GM08714 (cell line): ENCODE results near the gene SHISA5.
"Not testable (repeated sequence)": the region's sequence is repeated elsewhere in the genome, so short reads cannot be mapped to it uniquely, and the experiment has no call there.

Source experiments
- H3K4me3 ChIP-seq: fragments of 200-500 bp; sonication (Bioruptor generic); 2 replicates; pipeline ENCODE4 v1.5.1; 2014; ENCODE audit warnings: mild to moderate bottlenecking, low read length, inconsistent platforms
- ZNF274 ChIP-seq: IDR thresholded peaks from 2 replicates; pipeline ENCODE4 v1.6.1; 2012; ENCODE audit warnings: mild to moderate bottlenecking, low read depth, low read length

The SHISA5 gene

DNA sequence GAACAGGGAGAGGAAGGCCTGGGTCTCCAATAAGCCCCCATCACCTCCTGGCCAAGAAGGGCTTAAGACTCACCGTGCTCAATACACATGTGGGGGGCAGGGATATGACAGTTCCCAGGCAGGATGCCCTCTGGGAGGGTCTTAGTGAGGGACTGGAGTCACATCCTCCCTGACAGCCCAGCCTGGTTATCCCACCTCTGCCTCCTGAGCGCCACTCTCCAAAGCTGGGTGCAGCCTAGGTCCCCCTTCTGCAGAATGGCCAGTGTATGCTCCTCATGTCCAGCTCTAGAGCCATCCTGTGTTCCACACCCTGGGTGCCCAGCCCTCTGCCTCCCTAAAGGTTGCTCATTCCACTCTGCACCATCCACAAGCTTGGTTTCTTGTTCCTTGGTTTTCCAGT is 1.2 kb upstream of the SHISA5 start:
- no peak overlapping the region for H3K4me3 ChIP-seq
- TF ChIP-seq ZNF274: no peak

DNA sequence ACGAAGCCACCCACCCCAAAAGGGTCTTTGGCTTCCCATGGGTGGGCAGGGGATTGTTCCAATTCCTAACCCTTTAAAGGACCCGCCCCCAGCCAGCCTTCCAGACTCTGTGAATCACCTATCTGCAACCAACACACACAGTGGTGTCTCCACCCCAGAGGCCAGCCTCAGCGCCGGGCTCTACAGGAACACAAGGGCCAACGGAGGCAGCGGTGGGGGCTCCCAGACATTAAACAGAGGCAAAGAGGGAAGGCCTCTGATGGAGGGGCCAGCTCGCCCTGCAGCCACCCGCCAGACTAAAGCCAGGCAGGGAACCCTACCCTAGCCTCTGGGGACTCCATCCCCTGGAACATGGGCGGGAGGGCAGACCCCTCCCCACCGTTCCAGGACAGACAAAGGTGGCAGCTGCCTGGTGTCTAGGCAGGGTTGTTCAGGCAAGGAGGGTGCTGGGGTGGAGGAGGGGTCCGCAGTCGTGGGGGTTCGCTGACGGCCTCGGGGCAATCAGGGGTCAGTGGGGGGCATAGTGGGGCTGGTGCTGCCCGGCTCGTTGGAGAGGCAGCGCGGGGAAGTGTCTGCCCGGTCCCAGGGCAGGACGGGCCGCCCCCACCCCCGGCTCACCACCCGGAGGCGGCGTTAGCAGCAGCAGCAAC is 448 bp downstream of the SHISA5 start:
- H3K4me3 ChIP-seq: peak overlapping the region; percentile 64; the same call in 1 of the 2 replicates
- TF ChIP-seq ZNF274: no peak

DNA sequence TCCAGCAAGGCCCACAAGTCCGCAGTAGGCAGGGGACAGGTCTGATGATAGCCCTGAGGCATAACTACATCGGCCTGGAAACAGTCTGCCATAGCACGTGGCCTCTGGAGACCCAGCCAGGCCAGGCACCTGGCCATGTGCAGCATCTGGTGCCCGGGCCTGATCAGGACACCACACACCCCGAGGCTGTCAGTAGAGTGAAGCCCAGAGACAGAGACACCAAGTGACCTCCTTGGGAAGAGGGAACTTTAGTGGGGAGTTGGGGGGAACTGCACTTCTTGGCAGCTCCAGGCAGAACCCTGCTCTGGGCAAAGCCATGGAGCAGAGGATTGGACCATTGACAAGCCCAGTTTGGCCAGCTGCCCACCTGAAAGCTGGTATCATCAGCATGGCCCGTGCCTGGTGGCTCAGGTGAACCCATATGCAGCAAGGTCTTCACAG is 1.2 kb downstream of the SHISA5 start:
- no peak for TF ChIP-seq ZNF274
- H3K4me3 ChIP-seq: no peak overlapping the region

DNA sequence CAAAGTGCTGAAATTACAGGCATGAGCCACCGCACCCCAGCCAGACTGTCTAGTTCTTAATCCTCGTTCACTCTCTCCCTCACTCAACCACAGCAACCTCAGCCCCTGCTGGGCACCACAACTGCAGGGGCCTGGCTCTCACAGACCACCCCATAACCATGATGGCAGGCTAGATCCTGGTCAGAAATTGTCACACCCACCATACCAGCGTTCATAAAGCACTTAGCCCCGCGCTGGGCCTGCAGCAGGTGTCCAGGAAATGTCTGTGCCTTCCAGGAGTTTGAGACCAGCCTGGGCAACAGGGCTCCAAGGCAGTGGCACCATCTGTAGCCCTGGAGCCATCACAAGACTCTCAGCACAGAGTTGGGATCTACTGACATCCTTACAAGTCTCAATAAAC is 1.9 kb downstream of the SHISA5 start:
- H3K4me3 ChIP-seq: no peak overlapping the region
- no peak for TF ChIP-seq ZNF274

DNA sequence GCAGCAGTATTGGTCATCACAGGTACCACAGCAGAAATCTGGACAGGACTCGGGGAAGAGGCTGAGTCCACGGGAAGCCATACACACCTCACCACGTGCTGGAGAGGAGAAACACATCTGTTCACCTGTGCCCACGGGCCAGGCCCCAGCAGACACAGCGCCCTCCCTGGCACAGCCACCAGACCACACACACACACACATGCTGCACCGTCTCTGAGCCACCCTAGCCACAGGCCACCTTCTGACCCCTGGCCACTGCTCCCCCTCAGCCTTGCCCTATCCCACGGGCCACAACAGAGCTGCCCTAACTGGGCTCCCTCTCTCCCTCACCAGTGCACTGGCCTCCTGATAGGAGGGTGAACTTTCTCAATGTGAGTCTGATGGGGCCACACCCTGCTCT is 2.8 kb downstream of the SHISA5 start:
- no peak overlapping the region for H3K4me3 ChIP-seq
- no peak for TF ChIP-seq ZNF274

DNA sequence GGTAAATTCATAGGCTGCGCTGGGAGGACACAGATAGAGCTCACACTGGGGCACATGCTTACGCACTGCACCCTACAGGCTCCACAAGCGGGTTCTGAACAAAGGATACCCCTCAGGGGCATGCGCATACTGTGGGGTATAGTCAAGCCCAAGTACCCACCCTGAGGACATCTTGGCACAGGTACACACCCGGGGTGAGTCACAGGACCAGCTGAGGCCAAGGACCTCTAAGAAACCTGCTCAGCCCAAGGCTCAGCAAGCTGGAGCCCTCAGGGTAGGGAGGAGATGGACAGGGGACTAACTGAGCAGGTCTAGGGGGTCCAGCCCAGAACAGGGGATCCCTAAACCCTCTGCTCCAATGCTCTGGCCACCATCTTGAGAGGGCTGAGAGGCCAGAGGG is 3.3 kb downstream of the SHISA5 start:
- no peak for TF ChIP-seq ZNF274

DNA sequence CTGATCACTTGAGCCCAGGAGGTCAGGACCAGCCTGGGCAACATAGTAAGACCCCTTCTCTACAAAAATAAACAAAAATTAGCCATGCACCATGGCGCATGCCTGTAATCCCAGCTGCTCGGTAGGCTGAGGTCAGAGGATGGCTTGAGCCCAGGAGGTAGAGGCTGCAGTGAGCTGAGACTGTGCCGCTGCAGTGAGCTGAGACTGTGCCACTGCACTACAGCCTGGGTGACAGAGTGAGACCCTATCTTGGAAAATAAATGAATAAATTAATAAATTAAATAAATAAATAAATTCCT is 10.8 kb downstream of the SHISA5 start:
- no peak for TF ChIP-seq ZNF274
- no peak overlapping the region for H3K4me3 ChIP-seq

More for the DNA sequence above, 3.3 kb downstream of the SHISA5 start:
- H3K4me3 ChIP-seq: no peak overlapping the region

DNA sequence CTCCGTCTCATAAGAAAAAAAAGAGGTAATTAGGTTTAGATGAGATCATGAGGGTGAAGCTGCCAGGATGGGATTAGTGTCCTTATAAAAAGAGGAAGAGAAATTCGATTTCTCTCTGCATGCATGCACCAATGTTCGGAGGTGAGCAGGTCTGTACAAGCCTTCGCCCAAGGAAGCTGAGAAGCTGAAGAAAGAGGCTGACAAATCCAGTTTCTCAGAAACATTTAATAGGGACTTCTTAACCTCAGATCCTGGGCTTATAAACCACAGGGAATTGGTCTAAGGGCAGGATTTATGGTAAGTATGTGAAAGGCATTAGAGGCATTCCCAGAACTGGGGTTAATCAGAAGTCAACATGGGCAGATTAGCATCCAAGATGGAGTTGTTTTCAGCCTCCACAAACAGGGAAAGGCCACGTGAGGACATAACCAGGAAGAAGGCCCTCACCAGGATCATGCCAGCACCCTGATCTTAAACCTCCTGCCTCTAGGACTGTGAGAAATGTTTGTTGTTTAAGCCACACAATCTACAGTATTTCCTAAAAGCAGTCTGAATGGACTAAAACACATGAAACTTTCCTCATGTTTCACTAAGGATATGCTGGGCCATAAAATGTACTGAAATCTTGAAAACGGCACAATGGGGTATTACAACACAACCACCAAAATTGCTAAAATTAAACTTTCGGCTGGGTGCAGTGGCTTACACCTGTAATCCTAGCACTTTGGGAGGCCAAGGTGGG is 11.3 kb downstream of the SHISA5 start:
- H3K4me3 ChIP-seq: no peak overlapping the region
- TF ChIP-seq ZNF274: no peak

DNA sequence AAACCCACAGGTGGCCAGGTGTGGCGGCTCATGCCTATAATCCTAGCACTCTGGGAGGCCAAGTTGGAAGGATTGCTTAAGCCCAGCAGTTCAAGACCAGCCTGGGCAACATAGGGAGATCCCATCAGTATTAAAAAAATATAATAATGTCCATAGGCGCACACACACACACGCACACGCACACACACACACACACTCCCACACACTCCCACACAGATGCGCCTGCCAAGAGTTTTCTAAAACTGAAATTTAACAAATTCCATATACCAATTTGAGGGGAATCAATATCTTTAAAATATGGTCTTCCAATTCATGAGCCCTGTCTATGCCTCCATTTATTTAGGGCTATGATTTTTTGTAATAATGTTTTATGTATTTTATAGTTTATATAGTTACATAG is 17.0 kb downstream of the SHISA5 start:
- TF ChIP-seq ZNF274: no peak
- H3K4me3 ChIP-seq: no peak overlapping the region

DNA sequence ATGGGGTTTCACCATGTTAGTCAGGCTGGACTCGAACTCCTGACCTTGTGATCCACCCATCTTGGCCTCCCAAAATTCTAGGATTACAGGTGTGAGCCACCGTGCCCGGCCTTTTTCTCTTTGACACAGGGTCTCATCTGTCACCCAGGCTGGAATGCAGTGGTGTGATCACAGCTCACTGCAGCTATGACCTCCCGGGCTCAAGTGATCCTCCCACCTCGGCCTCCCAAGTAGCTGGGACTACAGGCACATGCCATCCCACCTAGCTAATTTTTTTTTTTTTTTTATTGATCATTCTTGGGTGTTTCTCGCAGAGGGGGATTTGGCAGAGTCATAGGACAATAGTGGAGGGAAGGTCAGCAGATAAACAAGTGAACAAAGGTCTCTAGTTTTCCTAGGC is 21.2 kb downstream of the SHISA5 start:
- H3K4me3 ChIP-seq: not testable (repeated sequence)

DNA sequence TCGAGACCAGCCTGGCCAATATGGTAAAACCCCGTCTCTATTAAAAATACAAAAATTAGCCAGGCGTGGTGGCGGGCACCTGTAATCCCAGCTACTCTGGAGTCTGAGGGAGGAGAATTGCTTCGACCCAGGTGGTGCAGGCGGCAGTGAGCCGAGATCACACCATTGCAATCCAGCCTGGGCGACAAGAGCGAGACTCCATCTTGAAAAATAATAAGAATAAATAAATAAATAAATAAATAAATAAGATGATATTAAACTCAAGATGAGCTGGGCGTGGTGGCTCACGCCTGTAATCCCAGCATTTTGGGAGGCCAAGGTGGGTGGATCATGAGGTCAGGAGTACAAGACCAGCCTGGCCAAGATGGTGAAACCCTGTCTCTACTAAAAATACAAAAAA is 23.1 kb downstream of the SHISA5 start:
- H3K4me3 ChIP-seq: not testable (repeated sequence)

DNA sequence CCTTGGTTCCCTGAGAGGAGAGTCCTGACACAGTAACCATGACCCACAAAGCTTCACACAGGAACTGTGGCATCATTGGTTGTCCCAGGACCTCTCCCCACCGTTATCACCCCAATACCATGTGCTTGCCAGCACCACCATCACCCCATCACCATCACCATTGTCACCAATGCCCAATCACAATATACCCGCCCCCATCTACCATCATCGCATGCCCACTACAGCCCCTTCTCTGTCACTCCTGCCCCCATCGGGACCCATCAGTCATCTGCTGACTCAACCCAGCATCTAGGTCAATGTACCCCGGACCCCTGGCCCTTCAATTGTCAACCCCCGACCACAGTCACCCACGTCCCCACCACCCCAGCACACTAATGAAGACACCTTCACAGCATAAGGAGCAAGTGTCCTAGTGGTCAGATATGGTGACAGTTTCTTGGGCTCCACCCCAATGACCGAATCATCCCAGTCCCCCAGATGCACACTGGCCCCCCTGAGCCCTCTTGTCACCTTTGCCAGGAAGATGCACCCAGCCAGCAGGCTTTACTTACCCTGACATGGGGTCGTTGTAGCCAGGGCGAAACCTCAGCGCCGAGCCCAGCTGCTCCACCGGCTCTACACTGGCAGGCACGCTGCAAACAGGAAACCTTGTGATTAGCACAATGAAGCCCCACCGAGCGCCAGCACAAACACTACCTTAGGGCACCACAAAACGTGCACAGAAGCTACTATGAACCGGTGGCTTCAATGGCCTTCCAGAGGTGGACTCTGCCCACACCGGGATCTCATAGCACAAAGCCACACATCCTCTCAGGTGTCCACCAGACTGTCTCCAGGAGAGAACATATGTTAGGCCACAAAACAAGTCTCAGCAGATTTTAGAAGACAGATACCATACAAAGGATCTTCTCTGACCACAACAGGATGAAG is 25.1 kb downstream of the SHISA5 start:
- no peak for TF ChIP-seq ZNF274
- peak overlapping the region; percentile 49; the same call in 1 of the 2 replicates for H3K4me3 ChIP-seq

DNA sequence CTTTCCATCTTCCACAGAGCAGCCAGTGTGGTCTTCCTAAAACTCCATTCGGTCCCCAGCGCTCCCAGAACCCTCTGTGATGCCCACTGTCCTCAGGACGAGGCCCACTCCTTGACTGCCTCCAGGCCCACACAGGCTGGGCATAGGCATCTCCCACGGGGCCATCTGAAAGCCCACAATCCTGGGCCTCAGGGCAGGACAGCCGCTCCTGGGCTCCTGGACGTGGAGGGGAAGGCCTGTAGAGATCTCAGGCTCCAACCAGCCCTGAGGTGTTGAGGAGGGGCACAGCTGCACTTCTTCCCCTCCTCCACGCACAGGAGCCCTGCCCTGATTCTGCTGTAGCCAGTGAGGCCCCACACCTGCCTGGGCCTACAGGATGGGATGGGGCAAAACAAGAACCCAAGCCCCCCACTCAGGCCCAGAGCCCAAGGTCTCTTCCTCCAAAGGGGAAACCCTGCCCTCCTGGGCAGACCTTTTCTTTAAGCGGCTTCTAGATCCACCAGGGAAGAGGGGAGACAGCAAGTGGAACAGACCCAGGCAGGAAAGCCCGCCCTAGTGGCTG is 25.9 kb downstream of the SHISA5 start:
- H3K4me3 ChIP-seq: peak overlapping the region; percentile 49; the same call in 1 of the 2 replicates
- TF ChIP-seq ZNF274: no peak

DNA sequence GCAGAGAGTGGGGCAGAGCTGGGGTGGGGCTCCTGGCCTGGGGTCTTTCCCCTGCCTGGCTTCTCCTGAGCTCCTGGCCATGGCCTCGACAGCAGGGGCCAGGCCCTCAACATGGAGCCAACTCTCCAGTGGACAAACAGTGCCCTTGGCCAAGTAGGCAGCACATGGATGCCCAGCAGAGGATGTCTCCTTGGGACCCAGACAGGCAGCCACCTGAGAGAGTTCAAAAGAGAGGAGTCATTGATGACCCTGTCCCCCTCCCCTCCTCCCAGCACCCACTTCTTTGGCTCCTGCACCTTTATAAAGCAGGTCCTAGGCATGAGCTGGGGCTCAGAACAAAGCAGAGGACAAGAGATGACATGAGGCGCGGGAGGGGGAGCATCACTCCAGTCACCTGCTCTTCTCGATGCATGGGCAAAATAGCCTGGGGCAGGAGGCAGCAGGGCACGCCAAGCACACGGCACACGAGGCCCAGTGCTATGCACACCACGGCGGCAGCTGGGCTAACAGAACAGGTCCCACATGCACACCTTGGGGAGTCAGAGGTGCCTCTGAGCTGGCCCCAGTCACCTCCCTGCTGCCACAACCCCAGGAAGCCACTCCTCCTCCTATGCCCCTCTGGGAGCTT is 27.4 kb downstream of the SHISA5 start:
- no peak for TF ChIP-seq ZNF274
- H3K4me3 ChIP-seq: no peak overlapping the region
